GM21515 (cell line): Measurements from ENCODE around the gene GBP4.

ENCODE experiments used
- ATAC-seq: cut with Tn5 transposase; IDR thresholded peaks from one replicate; pipeline ENCODE4 v1.9.1; 2021; ENCODE audit not compliant: unreplicated experiment

GBP4 gene

GRCh38 chr1:89172468-89173143 is 26.1 kb downstream of the GBP4 start:
- no peak for ATAC-seq

DNA sequence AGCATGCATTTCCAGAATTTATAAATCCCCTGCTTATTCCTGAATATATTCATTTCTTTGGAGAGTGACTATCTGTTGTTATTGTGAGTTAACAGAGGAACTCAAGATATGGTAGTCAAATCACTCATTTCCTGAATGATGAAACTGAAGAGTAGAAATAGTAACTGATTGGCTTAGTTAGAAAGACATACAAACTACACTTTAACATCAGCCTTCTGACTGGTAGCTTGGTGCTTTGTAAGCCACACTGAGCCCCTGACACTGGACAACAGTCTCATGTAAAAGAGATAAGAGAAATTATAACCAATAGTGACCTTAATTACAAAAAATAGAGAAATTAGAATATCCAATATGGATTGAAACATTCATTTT is 27.7 kb downstream of the GBP4 start:
- ATAC-seq, result no peak

GRCh38 chr1:89170170-89171066 is 28.3 kb downstream of the GBP4 start:
- ATAC-seq, result no peak

- ATAC-seq, result no peak
Measured at GRCh38 chr1:89169166-89169565, 29.6 kb downstream of the GBP4 start.

DNA sequence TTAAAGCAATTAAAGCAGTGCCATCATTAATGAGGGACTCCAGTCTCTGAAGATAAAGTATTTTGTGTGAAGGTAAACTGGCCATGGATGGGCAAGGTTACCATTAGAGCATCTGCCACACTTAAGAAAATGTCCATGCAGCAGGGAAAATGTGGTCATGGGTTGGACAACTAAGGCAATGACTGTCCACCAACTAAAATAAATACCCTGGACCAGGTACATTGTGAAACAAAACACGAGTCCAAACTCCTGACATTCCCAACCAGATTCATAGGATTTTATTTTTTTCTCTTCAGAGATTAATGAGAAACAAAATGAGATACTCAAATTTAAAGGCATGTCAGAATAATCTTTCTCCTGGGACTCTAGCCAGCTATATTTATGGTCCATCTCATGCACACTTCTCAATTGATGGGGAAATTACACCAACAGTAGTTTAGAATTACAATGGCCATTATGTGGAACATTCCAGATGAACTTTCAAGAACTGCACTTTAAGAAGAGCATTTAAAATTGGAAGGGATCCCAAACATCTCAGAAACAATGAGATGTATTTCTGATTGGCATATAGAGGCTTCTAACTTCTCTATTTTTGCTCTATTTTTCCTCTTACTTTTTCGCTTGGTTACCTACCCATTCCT is 31.0 kb downstream of the GBP4 start:
- no peak for ATAC-seq

- no peak for ATAC-seq
Measured at GRCh38 chr1:89166705-89167104, 32.0 kb downstream of the GBP4 start.

GRCh38 chr1:89165811-89166210 is 32.9 kb downstream of the GBP4 start:
- no peak for ATAC-seq

GRCh38 chr1:89151047-89151446 is 47.7 kb downstream of the GBP4 start:
- no peak for ATAC-seq

DNA sequence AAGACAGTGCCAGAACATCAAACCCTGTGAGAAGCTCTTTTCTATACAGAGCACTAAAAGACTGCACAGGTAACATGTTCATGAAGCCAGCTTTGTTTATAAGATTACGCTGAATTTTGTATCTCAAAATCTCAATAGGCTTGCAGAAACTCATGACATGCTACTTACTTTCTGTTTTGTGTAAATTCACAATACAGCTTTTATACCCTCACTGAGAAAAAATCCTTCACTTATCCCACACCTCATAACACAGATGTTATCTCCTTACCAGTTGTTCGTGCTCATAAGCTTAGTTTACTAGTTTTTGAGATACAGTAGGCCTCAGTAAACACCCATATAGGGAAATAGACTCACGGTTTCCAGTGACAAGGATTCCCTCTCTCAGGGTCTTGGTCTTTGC is 48.8 kb downstream of the GBP4 start:
- ATAC-seq, result no peak

- no peak for ATAC-seq
Measured at GRCh38 chr1:89149229-89149628, 49.5 kb downstream of the GBP4 start.

DNA sequence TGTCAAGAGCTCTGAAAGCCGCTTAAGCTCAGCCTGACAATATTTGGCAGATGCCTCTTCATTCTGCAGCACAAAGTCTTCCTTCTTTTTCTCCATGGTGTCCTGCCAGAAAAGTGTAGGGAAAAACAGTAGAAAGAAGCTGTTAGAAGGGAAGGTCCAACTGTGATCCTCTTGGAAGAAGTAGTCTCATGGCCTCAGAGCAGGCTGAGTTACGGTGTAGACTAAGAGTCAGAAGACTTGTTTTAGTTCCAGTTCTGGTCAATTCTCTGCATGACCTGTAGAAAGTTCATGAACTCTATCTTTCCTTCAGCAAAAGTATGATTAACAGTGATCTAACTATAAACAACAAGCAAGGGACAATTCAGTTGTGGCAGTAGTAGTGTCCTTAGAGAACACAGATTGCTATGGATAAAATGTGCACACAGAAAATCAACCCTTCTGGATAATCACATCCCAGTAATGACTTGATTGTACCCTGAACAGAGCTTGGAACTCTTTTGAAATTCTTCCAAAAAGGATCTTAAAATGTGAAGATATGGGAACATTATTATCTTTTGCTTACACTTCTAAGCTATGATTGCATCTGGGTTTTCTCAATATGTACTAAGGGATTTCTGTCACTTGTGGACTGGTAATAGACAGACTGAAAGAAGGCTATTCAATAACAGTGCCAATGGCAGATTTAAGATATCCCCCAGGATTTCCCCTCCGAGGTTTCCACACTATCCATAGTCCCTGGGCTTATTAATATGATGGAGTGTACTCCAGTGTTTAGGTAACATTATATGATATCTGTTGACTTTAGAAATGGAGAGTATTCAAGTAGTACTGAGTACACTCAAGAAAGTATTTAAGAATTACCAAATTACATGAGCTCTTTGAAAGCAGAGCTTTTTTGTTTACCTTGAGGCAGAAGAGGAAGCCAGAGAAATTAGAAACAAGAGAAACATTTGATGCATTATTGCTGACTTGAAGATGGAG is 50.8 kb downstream of the GBP4 start:
- no peak for ATAC-seq

- ATAC-seq, result no peak
Measured at GRCh38 chr1:89146721-89147120, 52.0 kb downstream of the GBP4 start.

GRCh38 chr1:89143484-89143883 is 55.3 kb downstream of the GBP4 start:
- ATAC-seq, result no peak

GRCh38 chr1:89142160-89142559 is 56.6 kb downstream of the GBP4 start:
- ATAC-seq, result no peak

DNA sequence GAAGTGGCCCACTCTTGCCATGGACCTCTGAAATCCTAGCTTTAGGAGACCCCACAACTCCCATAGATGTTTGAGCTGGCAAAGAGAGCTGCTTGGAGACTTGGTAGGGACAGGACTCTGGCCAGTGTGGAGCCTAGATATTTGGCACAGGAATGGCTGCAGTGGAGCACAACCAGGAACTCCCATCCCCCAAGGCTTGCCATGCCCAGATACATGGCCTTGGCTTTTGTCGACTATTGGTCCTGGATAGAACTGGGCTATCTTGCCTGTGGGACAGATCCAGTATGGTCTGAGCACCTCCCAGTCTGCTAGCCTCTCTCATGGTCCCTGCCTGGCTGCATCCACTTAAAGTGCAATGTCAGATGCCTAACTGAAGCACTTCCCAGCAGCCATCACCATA is 65.0 kb downstream of the GBP4 start:
- ATAC-seq, result no peak
